Hepatocyte (in vitro differentiated cells): ENCODE results near the gene WDR73.

ENCODE experiments used
- EZH2 ChIP-seq: fragments of 200-600 bp; sonication (generic); IDR thresholded peaks from 2 replicates; pipeline ENCODE4 v1.6.1; 2016; ENCODE audit warnings: antibody characterized with exemption, mild to moderate bottlenecking, borderline replicate concordance
- TF ChIP-seq, protein P1 (sequence below): fragments of 200-600 bp; sonication (generic); IDR thresholded peaks from 2 replicates; pipeline ENCODE4 v1.5.1; 2016; ENCODE audit warnings: antibody characterized with exemption, mild to moderate bottlenecking; ENCODE audit not compliant: poor library complexity

GRCh38 chr15:84648539-84648938 is 5.5 kb downstream of the WDR73 start:
- TF ChIP-seq, protein P1, sequence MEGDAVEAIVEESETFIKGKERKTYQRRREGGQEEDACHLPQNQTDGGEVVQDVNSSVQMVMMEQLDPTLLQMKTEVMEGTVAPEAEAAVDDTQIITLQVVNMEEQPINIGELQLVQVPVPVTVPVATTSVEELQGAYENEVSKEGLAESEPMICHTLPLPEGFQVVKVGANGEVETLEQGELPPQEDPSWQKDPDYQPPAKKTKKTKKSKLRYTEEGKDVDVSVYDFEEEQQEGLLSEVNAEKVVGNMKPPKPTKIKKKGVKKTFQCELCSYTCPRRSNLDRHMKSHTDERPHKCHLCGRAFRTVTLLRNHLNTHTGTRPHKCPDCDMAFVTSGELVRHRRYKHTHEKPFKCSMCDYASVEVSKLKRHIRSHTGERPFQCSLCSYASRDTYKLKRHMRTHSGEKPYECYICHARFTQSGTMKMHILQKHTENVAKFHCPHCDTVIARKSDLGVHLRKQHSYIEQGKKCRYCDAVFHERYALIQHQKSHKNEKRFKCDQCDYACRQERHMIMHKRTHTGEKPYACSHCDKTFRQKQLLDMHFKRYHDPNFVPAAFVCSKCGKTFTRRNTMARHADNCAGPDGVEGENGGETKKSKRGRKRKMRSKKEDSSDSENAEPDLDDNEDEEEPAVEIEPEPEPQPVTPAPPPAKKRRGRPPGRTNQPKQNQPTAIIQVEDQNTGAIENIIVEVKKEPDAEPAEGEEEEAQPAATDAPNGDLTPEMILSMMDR = no peak
- no peak for TF ChIP-seq EZH2
